Measurements from ENCODE around the gene DIRAS2.

Gene DIRAS2

DNA sequence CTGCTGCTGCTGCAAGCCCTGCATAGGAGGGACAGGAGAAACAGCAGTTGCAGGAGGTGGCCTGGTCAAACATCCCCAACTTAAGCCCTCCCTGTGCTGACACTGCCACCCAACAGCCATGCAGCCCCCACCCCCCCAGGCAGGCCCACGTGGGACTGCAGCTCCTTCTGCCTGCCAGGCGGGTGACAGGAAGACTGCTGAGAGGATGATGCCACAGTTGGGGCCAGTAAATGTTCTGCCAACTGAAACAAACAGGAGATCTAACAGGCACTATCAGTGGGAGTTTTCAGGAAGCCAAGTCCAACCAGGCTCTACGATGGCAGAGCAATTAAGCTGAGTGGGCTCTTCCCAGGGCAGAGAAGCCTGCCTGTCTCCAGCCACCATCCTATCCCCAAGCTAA, 31.1 kb downstream of the DIRAS2 start:
- DNase-seq, result no peak

GRCh38 chr9:90611121-90611520, 31.5 kb downstream of the DIRAS2 start:
- DNase-seq, result no peak

DNA sequence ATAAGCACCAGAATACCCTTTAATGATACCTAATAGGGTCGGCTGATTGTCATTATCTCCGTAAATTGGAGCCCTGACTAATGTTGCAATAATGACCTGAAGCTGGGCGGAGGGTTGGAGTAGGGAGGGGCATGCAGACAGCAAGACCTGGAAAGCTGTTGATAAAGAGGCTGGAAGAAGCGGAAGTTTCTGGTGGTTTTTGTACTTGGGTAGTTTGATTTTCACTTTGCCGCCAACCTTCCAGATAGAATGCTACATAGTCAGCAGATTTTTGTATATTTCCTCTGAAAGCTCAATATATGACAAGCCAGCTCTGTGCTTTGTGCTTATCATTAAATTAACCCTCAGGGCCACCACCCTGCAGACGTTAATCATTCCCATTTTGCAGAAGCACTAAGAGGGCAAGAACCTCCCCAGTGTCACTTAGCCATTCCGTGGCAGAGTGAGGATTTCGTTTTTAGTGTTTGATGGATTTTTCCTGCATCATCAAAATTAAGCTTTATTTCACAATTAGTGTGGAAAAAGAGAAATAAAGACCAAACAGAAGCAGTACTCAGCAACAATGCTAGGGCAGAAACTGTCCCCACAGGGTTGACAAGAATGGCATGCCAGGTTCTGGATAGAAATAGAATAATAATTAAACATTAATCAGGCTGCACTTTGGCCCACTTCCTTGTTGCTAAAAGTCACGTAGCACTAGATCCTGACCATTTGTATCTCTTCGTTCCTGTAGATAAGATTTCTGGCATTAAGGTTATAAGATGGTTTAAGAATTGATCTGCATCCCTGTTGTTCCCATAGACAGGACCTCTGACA, 34.7 kb downstream of the DIRAS2 start:
- DNase-seq, result no peak

DNA sequence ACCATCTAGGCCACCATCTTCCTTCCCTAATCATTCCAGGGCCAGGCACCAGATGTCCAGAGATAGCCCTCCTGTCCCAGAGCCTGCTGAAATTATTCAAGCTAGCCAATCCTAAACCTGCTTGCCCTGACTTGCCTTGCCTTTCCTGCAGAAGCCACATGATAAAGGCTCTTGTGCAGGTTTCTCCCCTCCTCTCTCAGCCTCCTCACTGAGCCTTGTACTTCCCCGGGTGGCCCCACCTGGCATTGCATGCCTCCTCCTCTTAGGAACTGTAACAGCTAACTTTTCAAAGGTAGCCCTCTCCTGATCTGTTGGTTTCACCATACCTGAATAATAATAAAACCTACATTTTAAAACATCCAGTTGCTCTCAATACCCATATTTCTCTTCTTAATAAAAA, 42.6 kb downstream of the DIRAS2 start:
- DNase-seq, result no peak

- DNase-seq, result no peak
These were observed 44.4 kb downstream of the DIRAS2 start for GRCh38 chr9:90598191-90598590.

GRCh38 chr9:90593646-90594045, 49.0 kb downstream of the DIRAS2 start:
- no peak for DNase-seq

GRCh38 chr9:90580576-90580975, 62.0 kb downstream of the DIRAS2 start:
- no peak for DNase-seq

GRCh38 chr9:90579181-90579580, 63.4 kb downstream of the DIRAS2 start:
- DNase-seq, result no peak

GRCh38 chr9:90578126-90578815, 64.4 kb downstream of the DIRAS2 start:
- no peak for DNase-seq

DNA sequence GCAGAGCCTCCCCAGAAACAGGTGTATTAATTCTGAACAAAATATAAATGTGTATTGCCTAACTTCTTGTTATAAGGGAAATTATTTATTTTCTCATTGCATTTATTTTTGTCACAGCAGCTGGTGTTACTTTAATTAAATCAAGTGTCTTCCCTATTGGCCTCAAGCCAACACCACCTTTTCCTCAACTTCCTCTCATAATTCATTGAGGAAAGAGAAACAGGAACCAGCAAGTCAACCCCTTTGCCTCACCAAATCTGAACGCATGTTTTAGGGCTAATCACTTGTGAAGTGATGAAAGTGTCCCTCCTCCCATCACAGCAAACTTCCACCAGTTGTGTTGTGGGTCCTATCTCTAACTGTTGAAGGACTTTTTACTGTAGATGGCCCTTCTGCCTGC, 73.1 kb downstream of the DIRAS2 start:
- DNase-seq, result no peak

DNA sequence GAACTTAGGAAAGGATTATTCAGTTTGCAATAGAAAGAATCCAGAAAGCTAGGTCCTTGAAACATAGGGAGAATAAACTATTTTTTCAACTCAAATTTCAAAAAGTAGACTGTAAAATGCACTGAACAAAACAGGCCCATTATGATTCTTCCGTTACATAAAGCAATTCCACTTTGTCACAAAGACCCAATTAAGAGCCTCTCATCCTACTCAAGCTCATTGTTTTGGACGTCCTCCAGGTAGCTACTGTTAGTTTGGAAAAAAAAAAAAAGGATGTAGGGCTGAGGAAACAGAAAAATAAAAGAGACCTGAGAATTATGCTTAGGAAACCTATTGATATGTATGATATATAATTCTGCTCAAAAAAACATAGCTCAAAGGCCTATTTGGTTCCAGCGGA, 74.0 kb downstream of the DIRAS2 start:
- DNase-seq, result peak; percentile 71

GRCh38 chr9:90562229-90562628, 80.4 kb downstream of the DIRAS2 start:
- no peak for DNase-seq
